Mammary epithelial cell (primary cell): ENCODE results near the gene OXCT2.

Source experiments
- EZH2 ChIP-seq: IDR thresholded peaks from 2 replicates; pipeline ENCODE4 v1.6.1; 2012; ENCODE audit warnings: low read length, inconsistent platforms, borderline replicate concordance
- TF ChIP-seq, protein P1 (sequence below), 2 donors: IDR thresholded peaks in 1 of 2; conservative IDR thresholded peaks in 1 of 2; 2 replicates each; pipeline ENCODE4 v1.5.1; 2011 to 2012; ENCODE audit warnings: inconsistent platforms in 2 of 2, low read length in 2 of 2, mild to moderate bottlenecking in 2 of 2, control low read depth in 1 of 2, low read depth in 1 of 2; ENCODE audit not compliant: insufficient read depth in 1 of 2; ENCODE audit errors: extremely low read depth in 1 of 2

DNA sequence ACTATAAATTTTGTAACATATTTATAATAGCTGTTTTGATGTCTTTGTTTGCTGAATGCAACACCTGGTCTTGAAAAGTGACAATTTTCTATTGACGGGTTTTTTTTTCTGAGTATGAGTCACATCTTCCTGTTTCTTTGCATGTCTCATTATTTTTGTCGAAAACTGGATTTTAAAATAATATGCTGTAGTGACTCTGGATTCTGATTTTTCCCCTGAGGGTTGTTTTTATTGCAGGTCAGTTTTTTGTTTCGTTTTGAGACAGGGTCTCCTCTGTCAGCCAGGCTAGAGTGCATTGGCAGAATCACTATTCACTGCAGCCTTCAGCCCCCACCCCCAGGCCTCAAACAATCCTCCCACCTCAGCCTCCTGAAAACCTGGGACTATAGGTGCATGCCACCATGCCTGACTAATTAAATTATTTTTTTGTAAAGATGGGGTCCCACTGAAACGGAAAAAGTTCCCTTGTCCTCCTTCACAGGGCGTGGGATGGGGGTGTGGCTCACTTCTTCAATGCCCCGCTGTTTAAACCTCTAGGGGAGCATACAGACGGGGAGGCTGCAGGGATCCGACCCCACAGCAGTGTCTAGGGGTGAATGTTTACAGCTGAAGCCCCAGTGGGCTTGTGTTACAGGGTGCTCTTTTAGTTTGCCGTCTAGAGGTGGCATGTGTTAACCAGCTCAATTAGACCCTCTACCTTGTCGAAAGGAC lies 43.8 kb downstream of the OXCT2 start:
- TF ChIP-seq, protein P1, sequence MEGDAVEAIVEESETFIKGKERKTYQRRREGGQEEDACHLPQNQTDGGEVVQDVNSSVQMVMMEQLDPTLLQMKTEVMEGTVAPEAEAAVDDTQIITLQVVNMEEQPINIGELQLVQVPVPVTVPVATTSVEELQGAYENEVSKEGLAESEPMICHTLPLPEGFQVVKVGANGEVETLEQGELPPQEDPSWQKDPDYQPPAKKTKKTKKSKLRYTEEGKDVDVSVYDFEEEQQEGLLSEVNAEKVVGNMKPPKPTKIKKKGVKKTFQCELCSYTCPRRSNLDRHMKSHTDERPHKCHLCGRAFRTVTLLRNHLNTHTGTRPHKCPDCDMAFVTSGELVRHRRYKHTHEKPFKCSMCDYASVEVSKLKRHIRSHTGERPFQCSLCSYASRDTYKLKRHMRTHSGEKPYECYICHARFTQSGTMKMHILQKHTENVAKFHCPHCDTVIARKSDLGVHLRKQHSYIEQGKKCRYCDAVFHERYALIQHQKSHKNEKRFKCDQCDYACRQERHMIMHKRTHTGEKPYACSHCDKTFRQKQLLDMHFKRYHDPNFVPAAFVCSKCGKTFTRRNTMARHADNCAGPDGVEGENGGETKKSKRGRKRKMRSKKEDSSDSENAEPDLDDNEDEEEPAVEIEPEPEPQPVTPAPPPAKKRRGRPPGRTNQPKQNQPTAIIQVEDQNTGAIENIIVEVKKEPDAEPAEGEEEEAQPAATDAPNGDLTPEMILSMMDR (conservative IDR thresholded peaks at IDR 0.05 in 1 of 2, IDR thresholded peaks at IDR 0.05 in 1 of 2; ENCODE audit: extremely low read depth in 1 of 2, insufficient read depth in 1 of 2, low read depth in 1 of 2, low read length in 2 of 2) = no peak
- no peak for TF ChIP-seq EZH2
